ENCODE data around the gene CAMK2D.

The CAMK2D gene

DNA sequence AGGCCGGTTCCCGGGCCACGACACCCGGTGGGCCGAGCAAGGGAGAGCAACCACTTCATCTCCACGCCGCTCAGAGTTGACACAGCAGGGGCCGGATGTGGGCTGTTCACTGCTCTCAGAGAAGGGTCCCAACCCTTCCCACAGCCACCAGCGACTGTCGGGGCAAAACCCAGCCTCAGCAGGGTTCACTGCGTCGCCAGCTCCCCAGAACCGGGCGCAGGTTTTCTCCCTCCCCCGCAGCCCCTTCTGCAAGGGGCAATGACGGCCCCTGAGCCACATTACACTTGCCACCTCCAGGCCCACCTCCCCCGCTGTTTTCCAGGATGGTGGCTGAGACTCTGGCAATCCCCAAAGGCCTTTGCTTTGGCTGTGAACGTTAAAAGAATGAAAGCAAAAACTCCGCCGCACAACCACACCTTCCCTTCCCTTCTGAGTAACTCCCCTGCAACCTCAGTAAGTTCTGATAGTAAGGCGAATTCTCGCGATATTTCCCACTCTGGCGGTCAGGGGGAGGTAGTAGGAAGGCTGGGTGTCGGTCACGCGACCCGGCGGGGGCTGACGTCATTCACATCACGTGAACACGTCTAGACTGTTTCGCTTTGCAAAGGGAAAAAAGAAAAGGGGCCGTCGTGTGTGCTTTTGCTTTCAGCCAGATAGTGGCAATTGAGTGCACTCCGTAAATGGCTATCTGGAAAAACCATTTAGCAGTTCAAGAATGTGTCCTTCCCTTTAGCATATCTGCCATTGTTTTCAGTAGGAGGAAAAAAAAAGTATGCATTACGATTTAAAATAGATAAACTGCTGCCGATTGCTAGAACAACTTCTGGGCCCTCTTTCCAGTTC lies 869 bp upstream of the CAMK2D start:
- peak; percentile 99 for DNase-seq

DNA sequence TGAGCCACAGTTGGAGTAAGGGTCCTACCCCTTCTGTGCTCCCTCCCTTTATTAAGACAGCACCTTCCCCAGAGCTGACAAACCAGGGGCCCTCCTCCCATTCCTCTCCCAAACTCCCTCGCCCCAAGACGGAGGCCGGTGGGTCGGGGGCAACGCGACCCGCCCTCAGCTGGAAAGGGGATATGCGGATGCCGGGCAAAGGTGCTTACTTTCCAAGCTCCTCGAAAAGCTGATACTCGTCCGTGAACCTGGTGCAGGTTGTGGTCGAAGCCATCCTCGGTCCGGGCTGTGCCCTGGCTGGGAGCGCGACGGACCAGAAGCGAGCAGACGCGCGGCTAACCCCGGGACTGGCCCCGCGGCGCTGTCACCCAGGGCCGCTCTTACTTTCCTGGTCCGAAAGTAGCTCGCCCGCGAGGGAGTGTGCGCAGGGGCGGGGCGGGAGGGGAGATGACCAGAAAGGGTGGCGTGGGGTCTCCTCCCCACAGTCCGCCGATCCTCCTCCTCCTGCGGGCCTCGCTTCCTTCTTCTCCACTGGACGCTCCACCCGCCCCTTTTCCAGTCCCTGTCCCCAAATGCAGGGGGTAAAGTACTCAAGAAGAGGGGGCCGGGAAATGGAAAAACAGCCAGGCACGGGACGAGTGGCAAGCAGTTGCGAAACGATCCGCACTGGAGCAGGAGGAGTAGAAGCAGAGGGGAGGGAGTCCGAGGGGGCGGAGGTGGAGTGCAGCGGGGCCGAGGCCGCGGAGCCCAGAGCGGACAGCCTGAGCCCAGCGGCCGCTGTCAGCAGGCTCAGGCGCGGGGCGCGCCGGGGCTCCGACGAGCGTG lies 531 bp downstream of the CAMK2D start:
- peak; percentile 46 for DNase-seq

DNA sequence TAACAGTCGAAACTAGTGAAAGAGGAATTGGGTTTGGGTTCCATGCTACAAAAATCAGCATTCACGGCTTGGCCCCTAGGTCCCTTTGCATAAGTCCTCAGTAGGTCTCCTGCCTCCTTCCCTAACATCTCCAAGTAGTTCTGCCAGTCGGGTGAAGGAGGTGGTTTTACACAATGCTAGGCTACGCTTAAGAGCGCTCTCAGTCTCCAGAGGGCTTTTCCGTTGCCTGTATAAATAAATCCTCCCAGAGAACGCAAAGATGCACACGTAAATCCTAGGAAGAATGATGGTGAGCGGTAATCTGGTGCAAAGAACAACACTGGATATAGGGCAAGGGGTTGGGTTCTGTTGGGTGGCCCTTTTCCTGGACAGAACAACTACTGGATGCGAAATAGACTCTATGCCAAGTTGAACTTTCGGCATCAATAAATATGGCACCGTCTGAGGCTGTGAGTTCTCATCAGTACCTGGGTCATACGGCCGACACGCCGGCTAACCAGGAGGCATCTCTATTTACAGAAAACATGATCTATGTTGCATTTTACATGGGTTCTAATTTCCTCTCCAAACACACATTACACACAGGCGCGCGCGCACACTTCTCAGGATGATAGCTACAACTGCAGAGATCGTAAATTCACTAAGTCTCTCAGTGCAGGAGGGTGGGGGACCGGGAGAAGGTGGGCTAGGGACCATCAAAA lies 1.3 kb downstream of the CAMK2D start:
- DNase-seq = peak; percentile 14

DNA sequence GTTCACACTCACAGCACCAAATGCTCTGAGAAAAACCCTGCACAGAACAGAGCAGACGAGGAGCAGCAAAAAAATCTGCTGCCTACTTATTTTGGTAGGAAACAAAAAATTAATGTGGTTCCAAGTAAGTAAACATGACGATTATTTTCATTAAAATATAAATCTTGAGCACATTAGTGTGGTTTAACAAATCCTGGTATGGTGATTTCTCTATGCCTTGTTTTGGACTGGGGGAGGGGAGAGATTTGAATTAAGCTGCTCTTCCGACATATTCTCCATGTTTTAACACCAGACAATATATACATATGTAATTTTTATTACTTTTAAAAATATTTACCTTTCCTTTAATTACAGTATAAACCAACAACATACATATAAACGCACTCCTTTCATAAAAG lies 1.8 kb downstream of the CAMK2D start:
- DNase-seq = no peak

DNA sequence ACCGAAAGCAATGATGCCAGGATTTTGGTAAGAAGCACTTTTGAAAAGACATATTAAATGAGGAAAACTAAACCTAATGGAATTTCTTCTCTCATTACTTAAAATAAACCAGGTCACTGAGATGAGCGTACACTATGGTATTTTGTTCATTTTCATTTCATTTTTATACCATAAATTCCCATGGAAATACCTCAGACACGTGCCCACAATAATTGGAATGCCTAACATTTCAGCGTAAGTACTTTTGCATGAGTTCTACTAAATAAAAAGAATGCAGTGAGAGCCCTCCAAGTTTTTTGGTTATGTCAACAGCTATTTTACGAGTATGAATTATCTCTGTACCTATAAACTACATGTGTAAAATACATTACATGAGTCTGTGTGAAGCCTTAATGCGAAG lies 3.2 kb downstream of the CAMK2D start:
- DNase-seq = no peak

DNA sequence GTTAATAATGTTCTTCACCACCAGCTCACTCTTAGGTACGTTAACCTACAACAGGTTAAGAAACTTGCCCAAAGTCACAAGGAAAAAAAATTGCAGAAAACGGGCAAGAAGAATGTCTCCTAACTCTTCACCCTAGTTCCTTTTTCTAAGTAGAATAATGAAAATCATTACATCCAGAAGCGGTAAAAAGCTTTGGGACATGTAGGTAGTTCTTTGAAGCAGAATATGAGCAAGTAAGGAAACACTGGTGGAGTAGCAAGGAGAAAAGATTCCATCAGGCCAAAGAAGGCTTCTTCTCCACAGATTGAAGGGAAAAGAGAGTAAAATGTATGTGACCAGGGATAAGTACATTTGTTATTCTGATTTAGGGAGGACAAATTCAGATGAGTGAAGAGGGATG lies 4.1 kb downstream of the CAMK2D start:
- no peak for DNase-seq

DNA sequence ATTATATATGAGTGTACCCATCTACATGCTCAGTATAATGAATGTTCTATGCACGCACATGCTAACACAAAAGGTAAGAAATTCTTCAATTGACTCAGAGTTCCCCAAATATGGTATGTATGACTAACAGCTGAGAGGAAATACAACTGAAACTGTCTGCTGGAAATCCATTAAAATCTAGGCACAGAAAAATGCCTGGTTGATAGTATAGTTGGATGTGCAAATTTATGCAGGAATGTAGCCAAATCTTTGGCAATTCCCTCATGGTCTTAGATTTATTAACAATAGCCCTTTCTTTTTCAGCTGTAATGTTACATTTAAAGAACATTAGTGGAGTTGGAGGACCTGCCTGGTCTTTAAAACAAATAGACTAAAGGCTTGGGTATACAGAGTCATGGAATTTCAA lies 5.5 kb downstream of the CAMK2D start:
- no peak for DNase-seq

DNA sequence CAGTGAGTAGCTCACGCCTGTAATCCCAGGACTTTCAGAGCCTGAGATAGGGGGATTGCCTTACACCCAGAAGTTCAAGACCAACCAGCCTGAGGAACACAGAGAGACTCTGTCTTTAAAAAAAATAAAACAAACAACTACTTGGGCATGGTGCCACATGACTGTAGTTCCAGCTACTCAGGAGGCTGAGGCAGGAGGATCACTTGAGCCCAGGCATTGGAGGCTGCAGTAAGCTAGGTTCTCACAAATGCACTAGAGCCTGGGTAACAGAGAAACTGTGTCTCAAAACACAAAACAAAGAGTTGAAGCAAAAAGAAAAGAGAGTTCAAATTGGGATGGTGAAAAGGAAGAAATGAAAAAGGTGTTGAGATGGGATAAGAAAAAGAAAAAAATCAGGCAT lies 10.8 kb downstream of the CAMK2D start:
- DNase-seq = no peak

DNA sequence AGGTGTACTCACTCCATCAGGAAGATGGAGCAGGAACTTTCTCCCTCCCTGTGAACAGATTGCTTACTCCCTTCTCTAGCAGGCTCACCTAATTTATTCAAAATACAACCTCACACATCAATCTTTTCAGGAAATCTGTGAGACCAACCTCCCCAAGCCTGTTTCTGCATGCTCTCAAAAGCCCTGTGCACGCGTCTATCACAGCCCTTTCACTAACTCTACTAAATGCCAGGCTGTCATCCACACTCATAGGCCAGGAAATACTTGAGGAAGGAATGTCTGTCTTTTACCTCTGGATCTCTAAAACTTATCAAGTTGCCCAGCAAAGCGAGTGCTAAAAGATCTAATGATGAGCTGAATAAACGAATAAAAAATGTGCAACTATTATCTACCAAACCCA lies 11.2 kb downstream of the CAMK2D start:
- no peak for DNase-seq

DNA sequence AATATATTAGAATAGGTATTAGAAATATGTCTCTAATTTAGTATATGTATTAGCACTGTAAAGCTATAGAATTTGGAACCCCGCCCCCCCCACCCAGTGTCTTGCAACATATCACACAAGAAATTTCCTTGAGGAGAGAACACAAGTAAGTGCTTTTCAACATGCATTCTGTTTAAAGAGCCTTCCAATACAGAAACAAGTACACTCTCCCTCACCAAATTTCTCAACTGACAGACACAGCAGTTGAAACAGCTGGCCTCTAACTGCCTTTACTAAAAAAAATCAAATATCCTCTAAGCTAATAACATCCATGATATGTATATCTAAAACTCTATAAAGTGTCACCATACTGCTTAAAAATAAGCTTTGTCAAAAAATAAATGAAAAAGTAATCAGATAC lies 12.4 kb downstream of the CAMK2D start:
- DNase-seq = no peak

DNA sequence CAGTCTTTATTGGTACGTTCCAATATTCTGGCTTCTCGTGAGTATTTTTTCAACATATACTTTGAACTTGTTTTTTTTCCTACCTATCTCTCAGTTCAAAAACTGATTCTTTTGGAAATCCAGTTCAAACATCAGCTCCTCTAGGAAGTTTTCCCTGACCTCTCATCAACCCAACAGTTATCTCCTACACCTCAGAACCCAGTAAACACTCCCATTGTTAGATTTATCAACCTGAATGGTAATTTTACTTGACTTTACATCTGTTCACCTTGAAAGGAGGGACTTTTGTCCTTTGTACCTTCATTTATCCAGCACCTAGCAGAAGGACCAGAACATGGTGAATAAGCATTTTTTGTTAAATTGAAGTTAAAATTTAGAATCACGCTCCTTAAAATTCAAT lies 13.6 kb downstream of the CAMK2D start:
- DNase-seq = no peak

DNA sequence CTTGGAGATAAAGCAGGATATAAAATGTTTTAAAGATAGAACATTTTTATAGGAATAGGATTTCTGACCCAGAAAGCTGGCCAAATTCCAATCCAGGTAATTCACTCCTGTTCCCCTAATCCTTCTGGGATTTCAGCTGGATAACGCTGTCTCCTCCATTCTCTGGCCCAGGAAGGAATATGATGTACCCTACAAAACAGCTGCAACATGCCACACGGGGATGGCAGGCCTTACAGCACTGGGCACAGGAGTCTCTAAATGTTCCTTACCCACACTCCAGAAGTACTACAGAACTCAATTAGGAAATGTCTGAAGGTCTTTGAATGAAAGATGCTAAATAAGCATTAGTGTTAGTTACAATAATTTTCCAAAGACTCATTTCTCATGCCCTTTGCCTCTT lies 15.8 kb downstream of the CAMK2D start:
- no peak for DNase-seq

DNA sequence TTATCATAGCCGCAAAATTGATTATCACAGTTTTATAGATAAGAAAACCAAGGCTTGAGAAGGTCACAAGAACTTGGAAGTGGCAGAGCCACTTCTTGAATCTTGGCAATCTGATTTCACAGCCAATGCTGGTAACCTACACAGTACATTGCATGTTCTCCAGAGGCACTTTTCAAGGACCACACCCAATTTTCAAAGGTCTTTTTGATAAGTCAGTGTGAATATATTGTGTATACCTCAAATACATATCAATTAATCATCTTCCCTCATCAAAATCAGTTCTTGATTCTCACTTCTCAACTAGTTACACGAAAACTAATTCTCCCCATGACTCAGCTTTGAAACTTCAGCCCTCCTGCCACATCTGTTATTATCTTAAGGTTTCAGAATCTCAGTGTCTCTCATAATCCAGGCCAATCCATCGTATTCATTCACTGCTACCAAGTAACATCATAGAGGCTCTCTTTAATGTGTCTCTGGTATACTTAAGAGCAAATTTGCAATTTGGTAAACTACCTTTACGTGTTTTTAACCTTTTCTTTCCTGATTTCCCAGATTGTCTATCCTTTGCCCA lies 16.8 kb downstream of the CAMK2D start:
- no peak for DNase-seq

DNA sequence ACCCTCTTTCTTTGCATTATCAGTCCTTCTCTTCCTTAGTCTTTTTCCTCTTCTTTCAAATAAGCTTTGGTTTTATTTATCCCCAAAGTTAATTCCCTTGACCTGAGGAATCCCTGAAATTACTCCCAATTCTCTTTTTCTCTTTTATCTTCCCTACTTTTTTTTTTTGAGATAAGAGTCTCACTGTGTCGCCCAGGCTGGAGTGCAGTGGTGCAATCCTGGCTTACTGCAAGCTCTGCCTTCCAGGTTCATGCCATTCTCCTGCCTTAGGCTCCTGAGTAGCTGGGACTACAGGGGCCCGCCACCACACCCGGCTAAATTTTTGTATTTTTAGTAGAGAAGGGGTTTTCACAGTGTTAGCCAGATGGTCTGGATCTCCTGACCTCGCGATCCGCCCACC lies 17.8 kb downstream of the CAMK2D start:
- no peak for DNase-seq

DNA sequence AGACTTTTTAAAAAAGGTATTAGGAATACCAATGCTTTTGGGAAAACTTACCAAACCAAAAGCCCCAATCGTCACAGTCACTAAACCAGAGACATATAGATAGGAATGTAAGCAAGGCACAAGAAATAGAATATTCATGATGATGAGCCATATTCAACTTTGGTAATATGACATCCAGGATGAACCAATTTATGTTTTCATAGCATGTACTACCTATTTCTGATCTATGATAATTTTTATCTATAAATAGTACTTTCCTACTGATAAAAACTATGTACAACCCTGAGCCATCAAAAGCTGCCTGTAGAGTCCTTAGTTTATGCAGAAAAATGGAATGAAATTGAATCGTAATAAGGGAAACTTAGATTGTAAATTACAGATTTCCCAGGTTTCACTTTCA lies 18.9 kb downstream of the CAMK2D start:
- no peak for DNase-seq

DNA sequence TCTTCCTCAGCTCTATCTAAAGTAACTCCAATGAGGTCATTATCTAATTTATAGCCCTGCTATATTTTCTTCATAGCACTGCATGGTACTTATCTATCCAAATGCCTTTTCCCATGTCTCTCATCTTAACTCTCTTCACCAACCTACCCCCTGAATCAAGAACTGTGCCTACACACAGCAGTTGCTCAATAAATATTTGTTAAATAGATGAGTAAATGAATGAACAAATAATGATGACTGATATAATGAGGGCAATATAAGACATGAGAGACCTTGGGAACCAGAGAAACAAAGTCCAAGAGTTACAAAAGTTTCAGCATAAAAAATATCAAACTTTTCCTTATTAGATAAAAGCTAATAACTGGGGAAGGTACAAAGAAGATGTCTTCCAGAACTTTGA lies 19.6 kb downstream of the CAMK2D start:
- no peak for DNase-seq

DNA sequence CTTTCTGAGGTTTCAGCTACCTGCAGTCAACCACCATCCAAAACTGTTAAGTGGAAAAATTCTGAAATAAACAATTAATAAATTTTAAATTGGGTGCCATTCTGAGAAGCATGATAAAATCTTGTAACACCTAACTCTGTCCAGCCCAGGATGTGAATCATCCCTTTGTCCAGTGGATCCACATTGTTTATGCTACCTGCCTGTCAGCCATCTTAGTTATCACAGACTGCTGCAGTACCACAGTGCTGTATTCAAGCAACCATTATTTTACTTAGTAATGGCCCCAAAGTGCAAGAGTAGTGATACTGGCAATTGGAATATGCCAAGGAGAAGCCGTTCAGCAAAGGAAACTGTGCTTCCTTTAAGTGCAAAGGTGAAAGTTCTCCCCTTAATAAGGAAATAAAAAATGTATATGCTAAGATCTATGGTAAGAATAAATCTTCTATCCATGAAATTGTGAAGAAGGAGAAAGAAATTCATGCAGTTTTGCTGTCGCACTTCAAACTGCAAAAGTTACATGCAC lies 20.6 kb downstream of the CAMK2D start:
- DNase-seq = no peak

DNA sequence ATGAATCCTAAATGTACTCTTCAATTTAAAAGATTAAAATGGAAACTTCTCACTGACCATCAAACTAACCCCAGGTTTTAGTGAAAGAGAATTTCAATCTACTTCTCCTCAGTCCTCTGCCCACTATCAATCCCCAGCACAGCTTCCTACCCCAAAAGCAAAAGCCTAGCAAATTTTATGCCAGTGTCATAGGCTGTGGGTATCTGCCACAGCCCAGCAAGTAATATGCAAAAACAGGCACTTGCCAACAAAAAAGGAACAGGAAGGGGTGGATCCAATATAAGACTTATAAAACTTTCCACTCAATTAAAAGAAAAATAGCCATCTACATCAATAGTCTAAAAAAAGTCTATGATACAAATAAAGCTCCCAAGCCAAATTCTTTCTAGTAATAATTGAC lies 22.3 kb downstream of the CAMK2D start:
- no peak for DNase-seq

DNA sequence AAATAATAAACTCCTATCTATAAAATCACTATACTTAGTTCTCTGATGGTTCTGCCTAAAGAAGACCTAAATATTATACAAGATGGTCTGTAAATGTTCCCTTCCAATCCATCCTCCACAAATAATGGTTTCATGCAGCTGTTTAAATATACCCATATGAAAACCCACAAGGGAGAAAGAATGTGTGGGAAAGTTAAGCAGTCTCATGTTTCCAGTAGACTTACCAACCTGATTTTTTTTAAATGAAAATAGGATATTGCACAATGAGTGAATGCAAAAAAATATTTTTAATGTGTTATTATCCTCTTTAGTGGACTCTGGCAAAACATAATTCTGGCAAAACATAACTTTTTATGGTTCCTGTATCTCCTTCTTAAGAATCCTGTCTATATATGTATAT lies 23.3 kb downstream of the CAMK2D start:
- no peak for DNase-seq

DNA sequence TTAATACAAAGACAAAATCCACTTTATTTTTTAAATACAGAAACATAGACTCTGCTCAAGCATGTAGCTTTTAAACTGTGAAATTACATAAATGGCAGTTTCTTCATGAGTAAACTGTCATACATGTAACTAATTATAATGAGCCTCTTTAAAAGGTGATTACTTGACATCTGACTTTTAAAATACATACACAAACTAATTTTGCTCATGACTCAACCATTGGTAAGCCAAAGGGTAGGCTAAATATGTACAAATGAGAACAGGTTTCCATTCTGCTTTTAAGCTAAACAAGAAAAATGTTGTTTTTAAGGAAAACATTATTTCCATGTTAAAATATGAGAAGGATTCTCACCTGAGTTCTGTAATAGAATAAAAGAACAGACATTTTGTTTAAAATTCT lies 27.9 kb downstream of the CAMK2D start:
- DNase-seq = no peak

DNA sequence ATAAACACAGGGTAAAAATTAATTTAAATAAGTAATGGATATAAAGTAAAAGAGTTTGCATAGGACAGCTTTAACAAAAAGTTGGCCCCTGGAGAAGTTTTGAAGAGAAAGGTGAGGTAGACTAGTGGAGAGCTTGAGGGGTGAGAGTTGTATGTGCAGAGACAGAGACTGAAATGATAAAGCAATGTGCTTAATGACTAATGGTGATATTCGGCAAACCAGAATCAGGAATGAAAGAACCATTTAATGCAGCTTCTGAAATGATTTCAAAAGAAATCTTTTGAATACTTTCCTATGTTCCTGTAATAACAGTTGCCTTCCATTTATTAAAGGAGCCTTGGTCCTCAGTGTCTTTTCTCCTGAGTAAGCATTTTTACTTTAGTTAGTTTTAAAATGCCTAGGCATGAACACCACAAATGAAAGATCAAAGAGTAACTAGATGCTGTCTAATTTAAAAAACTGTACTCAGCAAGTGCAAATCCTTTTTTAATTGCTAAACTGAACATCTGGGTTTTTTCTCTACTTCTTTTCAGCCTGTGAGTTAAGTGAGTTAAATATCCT lies 28.5 kb downstream of the CAMK2D start:
- DNase-seq = no peak

DNA sequence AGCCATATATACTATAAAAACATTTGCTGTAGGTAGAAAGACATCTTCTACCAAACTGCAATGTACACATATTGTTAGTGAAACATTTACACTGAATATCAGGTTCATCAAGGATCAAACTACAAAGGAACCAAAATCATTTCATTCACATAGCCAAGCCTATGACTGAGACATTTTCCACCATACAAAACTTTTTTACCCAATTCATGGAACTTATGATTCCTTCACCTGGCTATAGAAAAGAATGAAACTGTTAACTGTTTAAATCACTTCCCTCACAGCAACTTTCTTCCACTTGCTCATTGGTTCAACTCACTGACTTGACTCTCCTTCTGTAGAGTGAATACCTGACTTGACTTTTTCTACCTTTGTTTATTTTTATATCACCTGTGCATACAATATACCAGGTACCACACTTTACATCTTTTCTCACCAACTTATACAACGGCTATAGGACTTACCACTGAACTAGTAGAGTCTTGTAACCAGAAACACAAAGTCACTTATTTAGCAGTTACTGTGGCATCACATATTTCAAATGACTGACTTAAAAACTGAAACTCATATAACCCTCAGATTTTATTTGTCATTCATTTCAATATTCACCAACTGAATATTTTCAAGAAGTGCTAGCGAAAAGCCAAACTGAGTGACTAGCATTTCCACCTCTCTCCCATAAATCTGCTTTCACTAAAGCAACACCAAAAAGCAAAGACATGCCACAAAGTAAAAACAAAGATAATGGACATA lies 30.9 kb downstream of the CAMK2D start:
- no peak for DNase-seq
